HL-60 (cell line): ENCODE measurements around the gene CFAP299.

Experiments
- POLR2AphosphoS5 ChIP-seq: IDR thresholded peaks from 2 replicates; pipeline ENCODE4 v1.6.1; 2012; ENCODE audit warnings: low read depth
- TF ChIP-seq, protein P1 (sequence below): IDR thresholded peaks from one replicate; pipeline ENCODE4 v1.5.1; 2011; ENCODE audit warnings: low read length, control low read depth, inconsistent platforms; ENCODE audit not compliant: insufficient read depth

DNA sequence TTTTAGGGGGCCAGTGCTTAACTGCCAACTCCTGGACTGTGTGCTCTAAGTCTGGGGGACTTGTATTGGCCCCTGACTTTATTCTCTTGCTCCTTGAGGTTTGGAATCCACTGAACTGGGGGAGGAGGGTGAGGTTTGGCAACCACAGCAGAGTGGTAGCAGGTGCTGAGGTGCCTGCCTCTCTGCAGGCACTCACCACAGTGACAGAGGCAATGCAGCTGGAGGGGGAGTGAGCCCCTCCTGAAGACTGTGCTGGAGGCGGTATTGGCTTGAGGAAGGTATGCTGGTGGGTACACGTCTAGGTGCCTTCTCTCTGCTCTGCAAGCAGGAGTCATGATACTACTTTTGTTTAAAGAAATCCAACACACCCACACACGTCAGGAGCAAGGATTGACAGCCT, 24.6 kb downstream of the CFAP299 start:
- TF ChIP-seq, protein P1, sequence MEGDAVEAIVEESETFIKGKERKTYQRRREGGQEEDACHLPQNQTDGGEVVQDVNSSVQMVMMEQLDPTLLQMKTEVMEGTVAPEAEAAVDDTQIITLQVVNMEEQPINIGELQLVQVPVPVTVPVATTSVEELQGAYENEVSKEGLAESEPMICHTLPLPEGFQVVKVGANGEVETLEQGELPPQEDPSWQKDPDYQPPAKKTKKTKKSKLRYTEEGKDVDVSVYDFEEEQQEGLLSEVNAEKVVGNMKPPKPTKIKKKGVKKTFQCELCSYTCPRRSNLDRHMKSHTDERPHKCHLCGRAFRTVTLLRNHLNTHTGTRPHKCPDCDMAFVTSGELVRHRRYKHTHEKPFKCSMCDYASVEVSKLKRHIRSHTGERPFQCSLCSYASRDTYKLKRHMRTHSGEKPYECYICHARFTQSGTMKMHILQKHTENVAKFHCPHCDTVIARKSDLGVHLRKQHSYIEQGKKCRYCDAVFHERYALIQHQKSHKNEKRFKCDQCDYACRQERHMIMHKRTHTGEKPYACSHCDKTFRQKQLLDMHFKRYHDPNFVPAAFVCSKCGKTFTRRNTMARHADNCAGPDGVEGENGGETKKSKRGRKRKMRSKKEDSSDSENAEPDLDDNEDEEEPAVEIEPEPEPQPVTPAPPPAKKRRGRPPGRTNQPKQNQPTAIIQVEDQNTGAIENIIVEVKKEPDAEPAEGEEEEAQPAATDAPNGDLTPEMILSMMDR: no peak
- no peak for TF ChIP-seq POLR2AphosphoS5
